ENCODE data around the gene CIB4.

Gene CIB4

GRCh38 chr2:26550276-26551015 is 90.7 kb downstream of the CIB4 start:
- DNase-seq (ENCODE audit: low spot score): no peak

DNA sequence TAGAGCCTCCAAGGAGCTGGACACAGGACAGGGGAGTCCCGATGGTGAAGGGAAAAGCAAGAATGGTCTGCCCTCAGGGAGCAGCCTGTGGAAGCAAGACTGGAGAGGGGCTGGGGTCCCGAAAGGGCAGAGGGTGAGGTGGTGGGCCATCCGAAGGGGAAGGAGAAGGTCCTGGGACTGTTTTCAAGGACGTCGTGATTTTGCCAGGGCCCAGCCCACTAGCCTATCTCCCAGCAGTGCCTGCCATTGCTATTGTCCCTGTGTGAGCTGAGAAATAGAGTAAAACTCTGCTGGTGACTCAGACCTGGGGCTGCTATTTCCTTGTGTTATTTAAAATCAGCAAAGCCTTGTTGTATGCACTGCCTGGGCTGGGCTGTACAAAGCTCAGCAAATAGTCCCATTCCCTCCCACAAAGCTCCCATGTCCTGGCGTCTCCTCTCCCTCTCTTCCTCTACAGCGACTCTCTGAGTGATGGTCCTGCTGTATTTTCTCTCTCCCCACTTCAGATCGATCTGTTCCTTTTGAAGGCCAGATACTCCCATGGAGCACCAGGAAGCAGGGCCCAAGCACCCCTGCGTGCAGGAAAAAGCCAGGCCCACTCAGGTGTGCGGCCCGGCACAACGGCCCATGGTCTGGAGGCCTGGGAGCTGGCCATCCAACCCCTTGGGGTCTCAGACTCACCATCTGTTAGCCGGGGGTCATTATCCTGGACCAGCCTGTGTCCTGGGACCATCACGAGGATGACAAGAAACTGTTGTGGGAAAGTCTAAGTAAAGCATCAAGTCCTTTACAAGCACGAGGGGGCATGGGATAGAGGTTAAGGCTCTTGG is 98.3 kb downstream of the CIB4 start:
- no peak for DNase-seq (ENCODE audit: low spot score)

GRCh38 chr2:26542194-26542455 is 99.0 kb downstream of the CIB4 start:
- DNase-seq (ENCODE audit: low spot score): no peak

DNA sequence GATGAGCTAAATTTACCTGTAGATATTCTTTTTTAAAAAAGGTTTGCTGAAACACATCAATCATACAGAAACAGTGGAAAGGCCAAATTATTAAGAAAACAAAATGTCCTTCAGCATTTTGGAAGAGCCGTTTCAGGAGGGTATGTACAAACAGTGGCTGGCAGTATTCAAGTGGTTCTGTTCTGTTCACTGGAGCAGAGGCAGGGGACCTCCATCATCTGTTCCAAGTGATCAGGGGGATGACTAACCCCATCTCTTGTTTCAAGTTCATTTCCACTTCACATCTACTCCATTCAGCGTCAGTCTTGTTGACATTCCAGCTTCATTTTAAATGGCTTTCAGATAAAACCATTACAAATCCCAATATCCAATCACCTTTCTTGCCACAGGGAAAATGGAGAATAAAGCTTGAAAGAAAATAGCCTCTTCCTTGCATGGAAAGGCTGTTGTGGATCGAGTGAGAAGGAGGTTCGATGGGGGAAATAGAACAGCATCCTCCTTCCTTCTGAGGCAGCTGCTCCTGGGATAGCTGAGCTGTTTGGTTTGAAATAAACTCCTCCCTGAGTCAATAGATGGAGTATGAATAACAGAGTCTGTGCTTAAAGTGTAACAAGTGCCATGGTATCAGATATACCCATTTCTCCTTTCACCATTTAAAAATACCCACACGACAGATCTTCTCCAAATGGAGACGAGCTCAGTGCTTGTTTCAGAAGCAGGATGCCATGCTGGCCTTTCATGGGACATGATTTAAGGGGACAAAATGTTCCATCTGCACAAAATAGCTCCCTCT is 99.6 kb downstream of the CIB4 start:
- no peak for DNase-seq (ENCODE audit: low spot score)

DNA sequence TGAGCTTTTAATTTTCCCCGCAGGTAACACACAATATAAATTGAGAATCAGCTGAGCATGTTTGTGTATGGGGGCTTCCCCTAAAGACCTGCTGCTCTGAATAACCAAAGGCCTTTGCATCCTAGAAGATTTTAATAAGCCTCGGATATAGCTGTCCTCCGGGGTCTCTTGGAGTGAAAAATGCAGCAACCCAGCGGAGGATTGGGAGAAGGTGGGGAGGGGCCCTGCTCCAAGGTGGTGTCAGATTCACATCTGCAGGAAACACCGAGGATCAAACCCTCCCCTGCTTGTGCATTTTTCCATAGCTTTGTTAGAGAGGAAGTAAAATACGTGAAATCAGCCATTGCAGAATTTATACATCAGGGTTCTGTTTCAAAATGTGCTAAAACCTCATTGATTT is 100.2 kb downstream of the CIB4 start:
- DNase-seq (ENCODE audit: low spot score): no peak

GRCh38 chr2:26540306-26540705 is 100.9 kb downstream of the CIB4 start:
- DNase-seq (ENCODE audit: low spot score): no peak

DNA sequence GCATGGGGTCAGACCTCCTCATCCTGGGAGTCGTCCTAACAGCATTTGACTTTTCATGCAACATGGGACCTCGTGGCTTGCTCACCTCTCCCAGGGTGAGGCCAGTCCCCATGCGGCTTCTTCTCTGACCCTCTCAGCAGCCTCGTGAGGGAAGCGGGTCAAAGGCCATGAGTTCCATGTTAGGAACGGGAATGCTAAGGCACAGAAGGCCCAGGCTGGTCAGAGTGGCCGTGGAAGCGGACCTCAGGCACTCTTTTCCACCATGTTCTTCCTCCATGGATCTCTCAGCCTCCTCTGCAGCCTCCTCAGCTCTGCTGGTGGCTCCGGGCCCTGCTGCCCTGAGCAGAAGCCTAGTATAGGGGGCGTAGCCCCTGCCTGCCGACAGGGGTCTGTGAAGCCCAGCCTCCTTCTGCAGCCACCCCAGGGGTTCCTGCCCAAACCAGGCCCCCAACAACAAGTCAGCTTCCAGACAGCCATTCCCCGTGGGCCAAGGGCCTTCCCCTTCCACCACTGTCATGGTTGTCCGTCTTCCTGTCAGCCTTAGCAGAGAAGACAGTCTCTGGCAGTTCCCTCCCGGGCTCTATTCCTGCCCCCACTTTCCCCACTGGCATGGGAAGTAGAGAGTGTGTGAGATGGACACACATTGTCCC is 103.2 kb downstream of the CIB4 start:
- no peak for DNase-seq (ENCODE audit: low spot score)

DNA sequence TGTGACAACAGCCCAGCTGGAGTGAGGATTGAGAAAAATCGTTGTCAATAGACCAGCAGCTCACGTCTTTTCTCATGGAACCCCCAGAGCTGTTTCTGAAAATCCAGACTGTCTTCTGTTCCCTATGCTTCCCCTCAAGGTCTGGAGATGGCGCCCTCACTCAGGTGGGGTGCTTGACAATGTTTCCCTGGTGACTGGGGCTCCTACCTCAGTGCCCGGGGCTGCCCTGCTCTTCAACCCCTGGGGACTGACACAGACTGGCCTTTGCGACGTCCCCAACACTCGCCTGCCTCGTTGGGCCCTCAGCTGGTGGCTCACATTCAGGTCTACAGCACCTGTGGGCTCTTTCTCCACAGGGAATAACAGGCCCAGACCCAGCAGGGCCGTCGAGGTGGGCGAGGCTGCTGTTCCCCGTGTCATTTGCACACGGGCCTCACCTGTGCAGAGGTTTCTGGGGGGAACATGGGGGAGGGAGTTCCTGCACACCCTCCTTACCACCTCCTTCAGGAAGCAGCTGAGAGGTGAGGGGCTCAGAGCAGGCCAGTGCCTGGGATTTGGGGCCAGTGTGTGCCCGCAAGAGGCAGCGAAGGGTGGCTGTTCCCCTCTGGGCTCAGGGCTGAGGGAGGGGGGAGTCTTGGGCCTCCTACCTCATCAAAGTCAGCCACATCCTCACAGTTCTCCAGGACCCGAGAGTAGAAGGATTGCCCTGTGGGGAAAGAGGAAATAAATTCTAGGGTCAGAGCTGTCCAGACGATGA is 103.9 kb downstream of the CIB4 start:
- DNase-seq (ENCODE audit: low spot score): no peak

DNA sequence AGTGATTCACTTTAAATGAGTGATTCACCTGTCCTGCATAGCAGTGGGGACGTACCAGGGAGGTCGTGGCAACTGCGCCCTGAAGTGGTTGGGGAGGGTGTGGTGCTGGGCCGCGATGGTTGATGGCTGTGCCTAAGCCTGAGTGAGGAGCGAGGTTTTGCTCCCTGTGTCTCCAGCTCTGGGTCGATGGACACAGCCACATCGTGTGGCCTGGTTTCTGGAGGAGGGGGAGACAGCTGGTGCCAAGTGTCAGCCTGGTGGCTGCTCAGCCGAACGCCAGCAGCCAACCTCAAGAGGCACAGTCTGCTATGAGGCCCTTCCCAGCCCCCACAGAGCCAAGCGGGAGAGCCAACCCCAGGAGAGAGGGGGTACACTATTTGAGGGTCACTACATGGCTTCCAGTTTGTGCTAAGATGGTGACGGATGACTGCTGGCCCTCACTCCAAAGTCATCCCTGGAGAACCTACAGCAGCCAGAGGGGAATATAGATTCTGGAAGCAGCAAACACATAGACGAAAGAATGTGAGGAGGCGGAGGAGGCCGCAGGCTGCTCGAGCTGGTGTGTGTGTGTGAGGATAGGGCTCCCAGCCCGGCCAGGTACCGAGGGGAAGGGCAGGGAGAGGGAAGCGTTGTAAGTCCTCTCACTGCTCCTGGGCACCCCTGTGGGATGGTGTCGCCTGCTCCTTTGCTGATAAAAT is 104.6 kb downstream of the CIB4 start:
- no peak for DNase-seq (ENCODE audit: low spot score)

DNA sequence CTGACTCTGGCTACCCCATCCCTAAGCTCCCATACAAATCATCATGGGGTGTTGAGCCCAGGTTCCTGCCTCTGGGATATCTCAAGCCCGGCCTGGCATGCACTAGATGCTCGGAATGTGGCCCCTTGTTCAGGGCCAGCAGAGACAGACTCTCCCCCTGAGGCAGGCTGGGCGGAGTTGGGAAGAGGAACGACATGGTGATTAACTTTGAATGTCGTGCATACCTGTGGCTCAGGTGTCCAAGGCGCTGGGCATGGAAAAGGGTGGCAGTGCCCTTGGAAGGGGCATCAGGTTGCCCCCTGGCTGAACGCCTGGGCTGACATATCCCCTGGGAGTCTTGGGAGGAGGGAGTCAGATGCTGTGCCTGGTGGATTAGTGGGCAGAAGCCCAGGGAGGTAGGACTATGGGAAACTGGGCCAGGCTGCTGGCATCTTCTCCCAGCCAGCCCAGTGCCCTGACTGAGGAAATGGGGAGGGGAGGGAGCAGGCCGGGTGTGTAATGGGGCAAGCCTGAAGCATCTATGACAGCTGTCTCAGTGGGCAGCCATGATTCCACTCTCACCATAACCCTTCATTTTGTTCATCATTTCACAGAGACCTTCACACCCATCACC is 105.4 kb downstream of the CIB4 start:
- DNase-seq (ENCODE audit: low spot score): no peak

DNA sequence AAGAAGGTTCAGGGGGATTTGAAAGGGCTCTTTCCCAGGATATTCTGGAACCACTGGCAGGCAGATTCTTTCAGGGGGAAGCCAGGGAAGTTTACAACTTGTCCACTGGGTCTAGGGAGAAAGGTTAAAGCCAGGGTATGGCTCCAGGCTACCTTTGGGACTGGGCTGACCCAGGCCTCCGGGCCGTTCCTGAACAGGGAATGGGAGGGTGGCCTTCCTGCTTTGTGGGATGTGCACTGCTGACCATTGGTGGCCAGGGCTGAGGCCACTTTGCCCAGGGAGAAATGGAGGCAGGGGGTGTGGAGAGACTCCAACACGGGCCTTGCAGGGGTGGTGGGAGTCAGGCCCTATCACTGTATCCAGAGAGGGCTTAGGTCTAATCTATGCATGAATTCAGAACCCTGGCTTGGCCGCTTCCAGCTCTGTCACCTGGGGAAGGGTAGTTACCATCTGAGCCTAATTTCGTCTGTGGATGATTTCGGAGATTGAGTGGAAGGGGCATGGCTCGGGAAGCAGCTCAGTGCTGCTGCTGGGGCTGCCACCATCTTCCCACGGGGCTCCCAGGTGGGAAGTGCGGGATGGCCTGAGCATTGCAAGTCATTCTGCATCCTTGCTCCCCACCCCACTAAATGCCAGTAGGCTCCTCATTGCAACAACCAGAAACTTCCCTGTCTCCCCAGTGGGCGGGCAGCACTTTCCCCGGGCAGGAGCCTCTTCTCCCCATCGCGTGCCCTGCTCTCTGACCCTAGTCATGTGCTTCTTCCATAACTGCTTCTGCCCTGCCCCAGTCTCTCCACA is 106.1 kb downstream of the CIB4 start:
- DNase-seq (ENCODE audit: low spot score): no peak

GRCh38 chr2:26534098-26534864 is 106.9 kb downstream of the CIB4 start:
- DNase-seq (ENCODE audit: low spot score): no peak

GRCh38 chr2:26533661-26534060 is 107.5 kb downstream of the CIB4 start:
- DNase-seq (ENCODE audit: low spot score): no peak

GRCh38 chr2:26532301-26533250 is 108.6 kb downstream of the CIB4 start:
- DNase-seq (ENCODE audit: low spot score): no peak
